ENCODE measurements around the gene TM4SF4.

DNA sequence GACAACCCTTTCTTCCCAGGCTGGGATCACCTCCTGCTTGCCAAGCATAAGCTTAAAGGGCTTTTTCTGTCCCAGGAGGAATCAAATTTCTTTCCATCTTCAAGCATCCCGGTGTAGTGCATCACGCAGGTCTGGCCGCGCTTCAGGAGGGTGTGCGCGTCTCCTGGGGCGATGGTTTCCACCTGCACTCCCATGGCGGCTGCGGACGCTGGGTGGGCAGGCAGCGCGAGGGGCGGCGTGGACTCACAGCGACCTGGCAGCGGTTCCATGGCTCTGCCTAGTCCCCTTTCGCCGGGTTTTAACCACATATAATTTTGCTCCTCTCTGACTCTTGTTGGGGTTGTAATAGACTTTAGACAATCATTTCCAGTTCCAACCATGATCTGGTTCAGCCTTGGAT is 10.6 kb upstream of the TM4SF4 start:
- no peak for TF ChIP-seq CTCF (conservative IDR thresholded peaks at IDR 0.05; ENCODE audit: low read length)
- no peak for TF ChIP-seq EZH2phosphoT487 (IDR thresholded peaks at IDR 0.05; ENCODE audit: borderline replicate concordance)

Data from Loucy (cell line).